ENCODE results near the gene SDR39U1. TPM values are rescaled to one million over a fixed set of nuclear protein-coding genes. Genes with fewer than 3 reads are reported as not detected.

Gene SDR39U1
- polyA plus RNA-seq, 1 donor = 62.9 TPM

Other genes starting within 250 kb of the SDR39U1 start
- gene TM9SF1, start 247.3 kb downstream of the SDR39U1 start, polyA plus RNA-seq (ENCODE audit: insufficient read length) = 18.6 TPM
- 4.5 TPM for gene TSSK4, start 237.1 kb downstream of the SDR39U1 start, polyA plus RNA-seq (ENCODE audit: insufficient read length)
- 37.6 TPM for gene CHMP4A, start 229.3 kb downstream of the SDR39U1 start, polyA plus RNA-seq (ENCODE audit: insufficient read length)
- 9.3 TPM for gene MDP1, start 226.7 kb downstream of the SDR39U1 start, polyA plus RNA-seq (ENCODE audit: insufficient read length)
- 176 TPM for gene NEDD8, start 210.4 kb downstream of the SDR39U1 start, polyA plus RNA-seq (ENCODE audit: insufficient read length)
- 45.8 TPM for gene GMPR2, start 209.8 kb downstream of the SDR39U1 start, polyA plus RNA-seq (ENCODE audit: insufficient read length)
- gene TINF2, start 200.2 kb downstream of the SDR39U1 start, polyA plus RNA-seq (ENCODE audit: insufficient read length) = 39.0 TPM
- 2.1 TPM for gene TGM1, start 179.6 kb downstream of the SDR39U1 start, polyA plus RNA-seq (ENCODE audit: insufficient read length)
- 15.0 TPM for gene RABGGTA, start 171.2 kb downstream of the SDR39U1 start, polyA plus RNA-seq (ENCODE audit: insufficient read length)
- 14.7 TPM for gene DHRS1, start 143.0 kb downstream of the SDR39U1 start, polyA plus RNA-seq (ENCODE audit: insufficient read length)
- gene NOP9, start 142.9 kb downstream of the SDR39U1 start, polyA plus RNA-seq (ENCODE audit: insufficient read length) = 22.6 TPM
- 10.3 TPM for gene CIDEB, start 134.8 kb downstream of the SDR39U1 start, polyA plus RNA-seq (ENCODE audit: insufficient read length)
- gene LTB4R2, start 132.6 kb downstream of the SDR39U1 start, polyA plus RNA-seq (ENCODE audit: insufficient read length) = 4.1 TPM
- 3.5 TPM for gene LTB4R, start 131.3 kb downstream of the SDR39U1 start, polyA plus RNA-seq (ENCODE audit: insufficient read length)
- 17.0 TPM for gene ADCY4, start 107.7 kb downstream of the SDR39U1 start, polyA plus RNA-seq (ENCODE audit: insufficient read length)
- 2.1 TPM for gene RIPK3, start 102.8 kb downstream of the SDR39U1 start, polyA plus RNA-seq (ENCODE audit: insufficient read length)
- 34.8 TPM for gene NFATC4, start 74.6 kb downstream of the SDR39U1 start, polyA plus RNA-seq (ENCODE audit: insufficient read length)
- gene NYNRIN, start 43.8 kb downstream of the SDR39U1 start, polyA plus RNA-seq (ENCODE audit: insufficient read length) = 25.1 TPM
- 2.6 TPM for gene CBLN3, start 13.1 kb downstream of the SDR39U1 start, polyA plus RNA-seq (ENCODE audit: insufficient read length)
- 37.8 TPM for gene KHNYN, start 12.8 kb downstream of the SDR39U1 start, polyA plus RNA-seq (ENCODE audit: insufficient read length)
- gene CMA1, start 65.5 kb upstream of the SDR39U1 start, polyA plus RNA-seq (ENCODE audit: insufficient read length) = not detected
- gene CTSG, start 133.5 kb upstream of the SDR39U1 start, polyA plus RNA-seq (ENCODE audit: insufficient read length) = 1.6 TPM
- gene GZMH, start 166.9 kb upstream of the SDR39U1 start, polyA plus RNA-seq (ENCODE audit: insufficient read length) = 0.30 TPM
- not detected for gene GZMB, start 191.4 kb upstream of the SDR39U1 start, polyA plus RNA-seq (ENCODE audit: insufficient read length)

Measured in hindlimb muscle (tissue), 1 donor.